PC-9 (cell line): ENCODE results near the gene C1orf21. TPM values are rescaled to one million over a fixed set of nuclear protein-coding genes. Genes with fewer than 3 reads are reported as not detected.

Experiments used
- BruUV-seq: library from RNA; stranded (reverse); fragments of 400-500 nt; replicated peaks from 2 replicates; lab custom pipeline; 2021; lab: Mats Ljungman, UMichigan
- CTCF ChIA-PET: fragments of 300-600 bp; sonication (Branson Sonifier 250); formaldehyde crosslinking; loops from one replicate; lab custom pipeline; 2022; ENCODE audit warnings: antibody characterized with exemption; lab: Charles Lee
- POLR2A ChIA-PET: fragments of 300-600 bp; sonication (Branson Sonifier 250); formaldehyde crosslinking; loops from one replicate; lab custom pipeline; 2022; ENCODE audit warnings: antibody characterized with exemption; ENCODE audit not compliant: unreplicated experiment; lab: Charles Lee
- DNase-seq, 2 experiments: peaks; one replicate each; pipeline versions ENCODE4 v3.0.0 to v3.0.0-alpha.2; 2015 to 2022; ENCODE audit warnings: mixed read lengths in 1 of 2
- H2AFZ ChIP-seq: fragments of 200-600 bp; sonication (generic); 2 replicates; pipeline ENCODE4 v1.8.1; 2017; ENCODE audit warnings: antibody characterized with exemption
- H3F3A ChIP-seq: fragments of 200-600 bp; sonication (generic); 2 replicates; pipeline ENCODE4 v1.8.1; 2017; ENCODE audit warnings: antibody characterized with exemption, mild to moderate bottlenecking, low read depth; ENCODE audit not compliant: insufficient read depth
- H3K27ac ChIP-seq: fragments of 200-600 bp; sonication (generic); 2 replicates; pipeline ENCODE4 v1.6.1; 2016; ENCODE audit warnings: mixed run types
- H3K27me3 ChIP-seq: fragments of 200-600 bp; sonication (generic); 2 replicates; pipeline ENCODE4 v1.6.1; 2016; ENCODE audit warnings: low read depth, mixed run types; ENCODE audit not compliant: insufficient read depth
- H3K36me3 ChIP-seq: fragments of 200-600 bp; sonication (generic); 2 replicates; pipeline ENCODE4 v1.6.1; 2016; ENCODE audit warnings: low read depth, mixed run types
- H3K4me1 ChIP-seq: fragments of 200-600 bp; sonication (generic); replicated peaks from 2 replicates; pipeline ENCODE4 v1.6.1; 2016; ENCODE audit warnings: mixed run types; ENCODE audit not compliant: insufficient read depth
- H3K4me2 ChIP-seq: fragments of 200-600 bp; sonication (generic); 2 replicates; pipeline ENCODE4 v1.6.1; 2017; ENCODE audit warnings: mixed run types
- H3K4me3 ChIP-seq: fragments of 200-600 bp; sonication (generic); 2 replicates; pipeline ENCODE4 v1.6.1; 2016; ENCODE audit warnings: mixed run types
- H3K79me2 ChIP-seq: fragments of 200-600 bp; sonication (generic); 2 replicates; pipeline ENCODE4 v1.6.1; 2017; ENCODE audit warnings: low read depth, mixed run types
- H3K9me2 ChIP-seq: fragments of 200-600 bp; sonication (generic); 2 replicates; pipeline ENCODE4 v1.8.1; 2017; ENCODE audit warnings: mild to moderate bottlenecking; ENCODE audit not compliant: insufficient read depth
- H3K9me3 ChIP-seq: fragments of 200-600 bp; sonication (generic); 2 replicates; pipeline ENCODE4 v1.8.1; 2016; ENCODE audit warnings: low read depth; ENCODE audit not compliant: insufficient read depth
- H4K20me1 ChIP-seq: fragments of 200-600 bp; sonication (generic); 2 replicates; pipeline ENCODE4 v1.8.1; 2017; ENCODE audit not compliant: insufficient read depth
- CTCF ChIP-seq: fragments of 200-600 bp; sonication (generic); conservative IDR thresholded peaks from 2 replicates; pipeline ENCODE4 v1.6.1; 2017; ENCODE audit warnings: mixed run types, antibody characterized with exemption, mild to moderate bottlenecking, moderate library complexity
- EZH2 ChIP-seq: fragments of 200-600 bp; sonication (generic); IDR thresholded peaks from 2 replicates; pipeline ENCODE4 v1.8.0; 2017; ENCODE audit warnings: antibody characterized with exemption, low read depth
- intact Hi-C: fragments of 100-400 bp; cut with micrococcal nuclease; formaldehyde crosslinking; loops from one replicate; pipeline ENCODE4 v1.10.0; 2022; ENCODE audit not compliant: unreplicated experiment
- total RNA-seq: library from RNA; stranded (reverse); gene quantifications from 2 replicates; pipeline ENCODE4 v1.2.3, GENCODE V29; 2021

C1orf21 gene
- total RNA-seq, 1 experiment from 2014 or later: 13.8 TPM

GRCh38 chr1:184404727-184405027 lies 17.8 kb downstream of the C1orf21 start:
- BruUV-seq: no TSS peak
- no peaks in the 10 kb centered on the region for H3K79me2 ChIP-seq

GRCh38 chr1:184405094-184405800 lies 18.4 kb downstream of the C1orf21 start:
- H2AFZ ChIP-seq: no peak overlapping the region
- no peaks in the 10 kb centered on the region for H3K36me3 ChIP-seq
- H3K4me3 ChIP-seq: no peak overlapping the region
- ChIA-PET POLR2A (no interaction called here), CTCF (no interaction called here)
- BruUV-seq: no TSS peak
- H3K9me2 ChIP-seq: no peaks in the 10 kb centered on the region
- no peak overlapping the region for H3K4me2 ChIP-seq
- no peak overlapping the region for H3K27ac ChIP-seq
- no peak for DNase-seq
- no peaks in the 10 kb centered on the region for H3F3A ChIP-seq
- intact Hi-C loops: no loop called here
- H3K9me3 ChIP-seq: no peaks in the 10 kb centered on the region
- H4K20me1 ChIP-seq: no peaks in the 10 kb centered on the region
- H3K4me1 ChIP-seq: no peaks in the 10 kb centered on the region
- H3K27me3 ChIP-seq: no peaks in the 10 kb centered on the region
- no peaks in the 10 kb centered on the region for H3K79me2 ChIP-seq
- TF ChIP-seq CTCF: no peak
- TF ChIP-seq EZH2: no peak

More at GRCh38 chr1:184404727-184405027, 17.8 kb downstream of the C1orf21 start:
- no peaks in the 10 kb centered on the region for H3K27me3 ChIP-seq
- H3K4me2 ChIP-seq: no peak overlapping the region
- no peaks in the 10 kb centered on the region for H3K9me3 ChIP-seq
- no peak overlapping the region for H2AFZ ChIP-seq
- H3K36me3 ChIP-seq: no peaks in the 10 kb centered on the region
- CTCF ChIA-PET: no interaction called here
- POLR2A ChIA-PET: no interaction called here
- H4K20me1 ChIP-seq: no peaks in the 10 kb centered on the region
- H3F3A ChIP-seq: no peaks in the 10 kb centered on the region
- H3K4me1 ChIP-seq: no peaks in the 10 kb centered on the region
- intact Hi-C loops: no loop called here
- TF ChIP-seq EZH2: no peak
- no peak for TF ChIP-seq CTCF
- no peak overlapping the region for H3K27ac ChIP-seq
- no peak for DNase-seq
- H3K4me3 ChIP-seq: no peak overlapping the region
- no peaks in the 10 kb centered on the region for H3K9me2 ChIP-seq

- Histone ChIP-seq H3K9me2 (no peaks in the 10 kb centered on the region), H3K79me2 (no peaks in the 10 kb centered on the region), H3K27me3 (no peaks in the 10 kb centered on the region), H4K20me1 (no peaks in the 10 kb centered on the region), H3K4me1 (no peaks in the 10 kb centered on the region), H3F3A (no peaks in the 10 kb centered on the region), H3K36me3 (no peaks in the 10 kb centered on the region), H3K4me3 (no peak overlapping the region), H3K9me3 (no peaks in the 10 kb centered on the region), H3K27ac (no peak overlapping the region), H3K4me2 (no peak overlapping the region), H2AFZ (no peak overlapping the region)
- TF ChIP-seq CTCF (no peak), EZH2 (no peak)
- intact Hi-C loops: no loop called here
- no TSS peak for BruUV-seq
- DNase-seq: no peak
- POLR2A ChIA-PET: no interaction called here
- CTCF ChIA-PET: no interaction called here
Measured at GRCh38 chr1:184405801-184406142, 18.9 kb downstream of the C1orf21 start.
